IMR-90 (cell line): ENCODE measurements around the gene NR1D2. TPM values are rescaled to one million over a fixed set of nuclear protein-coding genes. Genes with fewer than 3 reads are reported as not detected.

Source experiments
- FOS ChIP-seq: fragments of 150-350 bp; IDR thresholded peaks from 2 replicates; pipeline ENCODE4 v1.6.1; 2016; ENCODE audit warnings: low read depth, low read length
- MAFK ChIP-seq: IDR thresholded peaks from 2 replicates; pipeline ENCODE4 v1.6.1; 2012; ENCODE audit warnings: low read depth, low read length, improper control_type of control experiment
- RCOR1 ChIP-seq: IDR thresholded peaks from 2 replicates; pipeline ENCODE4 v1.6.1; 2012; ENCODE audit warnings: mild to moderate bottlenecking, low read length, improper control_type of control experiment; ENCODE audit not compliant: insufficient replicate concordance
- polyA plus RNA-seq, 3 experiments: library from polyadenylated mRNA; depleted of rRNA; stranded (reverse); fragments of >200 nt; gene quantifications; 2 replicates each; pipeline ENCODE4 v1.2.3, GENCODE V29; 2012; ENCODE audit warnings: low replicate concordance in 1 of 3
- total RNA-seq: library from RNA; depleted of rRNA; stranded (reverse); fragments of >200 nt; gene quantifications from 2 replicates; pipeline ENCODE4 v1.2.3, GENCODE V29; 2012
- TF ChIP-seq, protein P1 (sequence below): fragments of 150-350 bp; IDR thresholded peaks from 2 replicates; pipeline ENCODE4 v1.6.1; 2016; ENCODE audit warnings: low read depth, mild to moderate bottlenecking, low read length, moderate library complexity, borderline replicate concordance

NR1D2 gene
- total and polyA plus RNA-seq, 2 of the 4 experiments (the other 2 are of a cell fraction) = 8.1 to 41.0 TPM

DNA sequence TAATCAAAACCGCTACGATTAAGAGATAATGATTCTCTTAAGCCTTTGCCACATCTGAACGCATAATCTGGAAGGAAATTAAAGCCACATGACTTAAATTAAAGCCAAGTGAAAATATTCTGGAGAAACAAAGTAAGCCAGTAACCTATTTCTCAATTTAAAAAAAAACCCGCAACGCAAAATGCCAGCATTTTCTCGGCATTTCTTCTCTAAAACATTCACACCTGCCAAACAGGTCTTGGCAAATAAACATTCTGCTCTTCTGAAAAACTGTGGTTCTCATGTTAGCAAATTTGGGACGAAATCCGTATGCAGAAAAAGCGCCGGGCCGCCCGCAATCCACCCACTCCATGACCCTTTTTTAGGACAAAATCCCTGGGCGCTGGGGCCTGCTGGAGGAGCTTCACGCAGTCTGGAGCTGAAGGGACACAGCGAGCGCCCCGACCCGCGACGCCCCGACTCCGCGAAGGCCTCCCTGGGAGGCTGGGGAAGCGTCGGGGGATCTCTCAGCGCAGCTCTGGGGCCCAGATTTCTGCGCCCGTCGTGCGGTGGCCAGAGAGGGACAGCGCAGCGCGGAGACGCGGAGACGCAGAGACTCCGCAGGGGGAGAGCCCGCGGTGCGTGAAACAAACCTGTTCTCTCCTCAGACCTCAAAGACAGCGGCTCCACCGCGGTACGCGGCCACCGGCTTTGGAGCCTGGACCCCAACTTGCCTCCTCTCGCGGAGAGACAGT lies 28.8 kb upstream of the NR1D2 start (continued):
- no peak for TF ChIP-seq RCOR1
- TF ChIP-seq, protein P1, sequence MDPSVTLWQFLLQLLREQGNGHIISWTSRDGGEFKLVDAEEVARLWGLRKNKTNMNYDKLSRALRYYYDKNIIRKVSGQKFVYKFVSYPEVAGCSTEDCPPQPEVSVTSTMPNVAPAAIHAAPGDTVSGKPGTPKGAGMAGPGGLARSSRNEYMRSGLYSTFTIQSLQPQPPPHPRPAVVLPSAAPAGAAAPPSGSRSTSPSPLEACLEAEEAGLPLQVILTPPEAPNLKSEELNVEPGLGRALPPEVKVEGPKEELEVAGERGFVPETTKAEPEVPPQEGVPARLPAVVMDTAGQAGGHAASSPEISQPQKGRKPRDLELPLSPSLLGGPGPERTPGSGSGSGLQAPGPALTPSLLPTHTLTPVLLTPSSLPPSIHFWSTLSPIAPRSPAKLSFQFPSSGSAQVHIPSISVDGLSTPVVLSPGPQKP = no peak
- no peak for TF ChIP-seq MAFK
- TF ChIP-seq FOS = no peak
